ENCODE results near the gene SYNM.

Gene SYNM

DNA sequence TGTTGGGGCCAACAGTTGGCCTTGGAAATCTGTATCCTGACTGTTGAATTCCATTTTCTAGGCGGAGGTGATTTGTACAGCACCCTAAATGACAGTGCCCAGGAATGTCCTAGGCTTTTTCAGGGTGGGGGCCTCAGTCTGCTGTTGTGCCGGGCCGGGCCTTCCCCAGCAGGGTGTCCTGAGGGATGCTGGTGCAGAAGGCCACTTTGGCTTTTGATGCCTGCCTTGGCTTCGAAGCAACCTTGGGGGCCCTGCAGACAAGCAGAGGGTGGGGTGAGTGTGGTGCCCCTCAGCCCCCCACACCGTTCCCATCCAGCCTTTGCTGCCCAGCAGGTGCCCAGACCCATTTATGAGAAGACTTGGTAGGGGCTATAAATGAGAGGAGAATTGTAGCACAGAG lies 33.0 kb downstream of the SYNM start:
- no peak overlapping the region for H3K4me3 ChIP-seq (replicated peaks; ENCODE audit: low read depth, low read length)
- TF ChIP-seq, protein P1, sequence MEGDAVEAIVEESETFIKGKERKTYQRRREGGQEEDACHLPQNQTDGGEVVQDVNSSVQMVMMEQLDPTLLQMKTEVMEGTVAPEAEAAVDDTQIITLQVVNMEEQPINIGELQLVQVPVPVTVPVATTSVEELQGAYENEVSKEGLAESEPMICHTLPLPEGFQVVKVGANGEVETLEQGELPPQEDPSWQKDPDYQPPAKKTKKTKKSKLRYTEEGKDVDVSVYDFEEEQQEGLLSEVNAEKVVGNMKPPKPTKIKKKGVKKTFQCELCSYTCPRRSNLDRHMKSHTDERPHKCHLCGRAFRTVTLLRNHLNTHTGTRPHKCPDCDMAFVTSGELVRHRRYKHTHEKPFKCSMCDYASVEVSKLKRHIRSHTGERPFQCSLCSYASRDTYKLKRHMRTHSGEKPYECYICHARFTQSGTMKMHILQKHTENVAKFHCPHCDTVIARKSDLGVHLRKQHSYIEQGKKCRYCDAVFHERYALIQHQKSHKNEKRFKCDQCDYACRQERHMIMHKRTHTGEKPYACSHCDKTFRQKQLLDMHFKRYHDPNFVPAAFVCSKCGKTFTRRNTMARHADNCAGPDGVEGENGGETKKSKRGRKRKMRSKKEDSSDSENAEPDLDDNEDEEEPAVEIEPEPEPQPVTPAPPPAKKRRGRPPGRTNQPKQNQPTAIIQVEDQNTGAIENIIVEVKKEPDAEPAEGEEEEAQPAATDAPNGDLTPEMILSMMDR (IDR thresholded peaks at IDR 0.05; ENCODE audit: low read length, missing control alignments), result no peak
- no peak for DNase-seq (ENCODE audit: low read depth)

DNA sequence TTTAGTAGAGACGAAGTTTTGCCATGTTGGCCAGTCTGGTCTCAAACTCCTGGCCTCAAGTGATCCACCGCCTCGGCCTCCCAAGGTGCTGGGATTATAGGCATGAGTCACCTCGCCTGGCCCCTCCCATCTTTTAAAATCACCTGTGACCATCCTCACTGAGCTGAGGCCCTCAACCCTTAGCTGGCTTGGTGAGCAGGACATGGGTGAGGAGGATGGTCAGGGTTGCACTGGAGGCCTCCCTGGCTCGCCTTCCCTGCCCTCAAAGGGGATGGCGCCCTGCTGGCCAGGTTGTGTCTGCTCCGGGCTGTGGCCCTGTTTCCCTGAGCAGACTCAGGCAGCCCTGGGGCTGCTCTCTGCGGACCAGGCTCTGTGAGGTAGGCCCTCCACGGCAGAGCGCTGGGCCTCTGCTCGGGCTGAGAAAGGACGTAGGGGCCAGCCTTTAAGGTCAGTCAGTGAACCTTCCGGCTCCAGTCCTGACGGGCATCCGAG lies 33.7 kb downstream of the SYNM start:
- no peak for DNase-seq (ENCODE audit: low read depth)
- no peak overlapping the region for H3K4me3 ChIP-seq (replicated peaks; ENCODE audit: low read depth, low read length)
- TF ChIP-seq, protein P1 (IDR thresholded peaks at IDR 0.05; ENCODE audit: low read length, missing control alignments), result no peak

DNA sequence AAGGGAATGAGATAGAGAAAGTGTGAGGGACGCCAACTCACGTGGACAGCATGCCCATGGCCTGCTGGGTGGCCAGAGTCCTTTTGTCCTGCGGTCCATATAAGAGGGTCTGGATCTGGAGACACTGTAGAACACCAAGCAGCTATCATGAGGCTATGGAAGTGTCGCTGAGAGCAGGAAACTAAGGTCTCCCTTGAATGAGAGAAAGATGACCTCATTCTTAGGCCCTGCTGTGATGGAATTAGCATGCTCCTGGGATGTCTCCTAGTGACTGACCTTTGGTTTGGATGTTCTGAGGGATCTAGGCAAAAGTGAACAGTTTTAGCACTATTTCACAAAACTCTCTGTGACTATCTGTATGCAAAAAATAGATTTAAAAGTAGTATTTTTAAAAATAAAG lies 34.4 kb downstream of the SYNM start:
- no peak overlapping the region for H3K4me3 ChIP-seq (replicated peaks; ENCODE audit: low read depth, low read length)
- TF ChIP-seq, protein P1 (IDR thresholded peaks at IDR 0.05; ENCODE audit: low read length, missing control alignments), result no peak
- DNase-seq (ENCODE audit: low read depth), result no peak

DNA sequence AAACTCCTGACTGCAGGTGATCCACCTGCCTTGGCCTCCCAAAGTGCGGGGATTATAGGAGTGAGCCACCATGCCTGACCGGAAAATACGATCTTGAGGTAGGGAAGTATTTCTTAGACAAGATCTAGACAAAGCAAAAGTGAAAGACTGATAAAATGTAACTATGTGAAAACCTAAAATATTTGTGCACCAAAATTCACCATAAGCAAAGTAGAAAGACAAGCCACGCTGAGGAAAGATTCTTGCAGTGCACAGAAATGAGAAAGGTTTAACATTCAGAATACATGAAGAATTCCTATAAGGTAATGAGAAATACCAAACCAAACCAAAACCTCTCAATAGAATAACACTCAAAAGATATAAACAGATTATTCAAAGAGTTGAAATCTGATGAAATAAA lies 35.7 kb downstream of the SYNM start:
- no peak for DNase-seq (ENCODE audit: low read depth)
- H3K4me3 ChIP-seq (replicated peaks; ENCODE audit: low read depth, low read length), result no peak overlapping the region
- TF ChIP-seq, protein P1 (IDR thresholded peaks at IDR 0.05; ENCODE audit: low read length, missing control alignments), result no peak

DNA sequence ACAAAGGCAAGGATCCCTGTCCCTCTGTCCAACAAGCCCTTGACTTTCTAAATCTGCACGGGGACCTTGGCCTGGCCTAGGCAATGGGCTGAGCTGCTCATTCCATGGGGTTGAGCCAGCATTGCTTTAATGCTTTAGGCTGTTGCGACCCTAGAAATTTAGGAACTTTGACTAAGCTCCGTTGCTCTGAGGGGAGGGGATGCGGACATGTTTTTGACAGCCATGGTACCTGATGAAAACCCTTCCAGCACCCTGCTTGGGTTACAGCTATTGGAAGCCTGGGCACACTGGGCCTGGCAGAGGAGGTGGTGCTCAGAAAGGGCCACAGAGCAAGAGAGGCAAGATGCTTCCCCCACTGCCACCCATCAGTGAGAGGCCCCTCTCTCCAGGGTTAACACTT lies 37.1 kb downstream of the SYNM start:
- no peak overlapping the region for H3K4me3 ChIP-seq (replicated peaks; ENCODE audit: low read depth, low read length)
- TF ChIP-seq, protein P1 (IDR thresholded peaks at IDR 0.05; ENCODE audit: low read length, missing control alignments), result no peak
- no peak for DNase-seq (ENCODE audit: low read depth)

DNA sequence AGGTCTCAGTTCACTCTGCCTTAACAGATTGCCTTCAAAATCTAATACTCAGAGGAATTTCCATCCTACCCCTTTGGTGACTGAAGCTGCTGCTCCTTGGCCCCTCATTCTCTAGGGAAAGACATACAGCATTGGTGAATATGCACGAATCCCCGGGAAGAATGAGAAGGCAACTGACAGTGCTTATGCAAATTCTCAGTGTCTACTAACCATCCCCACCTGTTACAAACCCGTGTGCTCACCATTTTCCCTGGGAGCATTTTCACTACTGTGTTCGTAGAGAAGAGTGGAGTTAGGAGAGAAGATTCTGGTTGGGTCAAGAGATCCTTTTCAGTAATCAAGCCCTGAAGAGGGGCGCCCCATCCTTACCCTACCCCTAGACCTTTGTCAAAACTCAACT lies 37.7 kb downstream of the SYNM start:
- no peak overlapping the region for H3K4me3 ChIP-seq (replicated peaks; ENCODE audit: low read depth, low read length)
- TF ChIP-seq, protein P1 (IDR thresholded peaks at IDR 0.05; ENCODE audit: low read length, missing control alignments), result no peak
- DNase-seq (ENCODE audit: low read depth), result no peak

DNA sequence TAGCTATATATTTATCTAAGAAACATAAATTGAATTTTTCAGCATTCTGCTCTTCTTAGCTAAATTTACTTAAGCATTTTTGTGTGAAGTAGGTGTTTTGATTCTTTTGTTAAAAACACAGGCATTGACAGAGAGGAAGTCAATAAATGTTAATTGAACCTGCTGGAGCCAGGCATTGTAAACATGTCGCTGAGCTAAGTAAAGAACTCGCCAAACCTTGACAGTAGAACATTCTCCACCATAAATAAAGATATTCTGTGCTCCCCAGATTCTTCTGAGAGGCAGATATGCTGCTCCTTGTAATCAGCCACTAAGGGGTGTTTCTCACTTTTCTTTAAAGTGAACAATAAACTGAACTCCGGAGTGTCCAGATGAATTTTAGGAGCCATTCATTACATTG lies 38.4 kb downstream of the SYNM start:
- TF ChIP-seq, protein P1 (IDR thresholded peaks at IDR 0.05; ENCODE audit: low read length, missing control alignments), result no peak
- DNase-seq (ENCODE audit: low read depth), result no peak
- H3K4me3 ChIP-seq (replicated peaks; ENCODE audit: low read depth, low read length), result no peak overlapping the region
